GM21423 (cell line): ENCODE results near the gene TBC1D5.

Source experiments
- ATAC-seq: cut with Tn5 transposase; IDR thresholded peaks from one replicate; pipeline ENCODE4 v1.9.1; 2021; ENCODE audit warnings: mild to moderate bottlenecking, moderate library complexity; ENCODE audit not compliant: unreplicated experiment

Gene TBC1D5

DNA sequence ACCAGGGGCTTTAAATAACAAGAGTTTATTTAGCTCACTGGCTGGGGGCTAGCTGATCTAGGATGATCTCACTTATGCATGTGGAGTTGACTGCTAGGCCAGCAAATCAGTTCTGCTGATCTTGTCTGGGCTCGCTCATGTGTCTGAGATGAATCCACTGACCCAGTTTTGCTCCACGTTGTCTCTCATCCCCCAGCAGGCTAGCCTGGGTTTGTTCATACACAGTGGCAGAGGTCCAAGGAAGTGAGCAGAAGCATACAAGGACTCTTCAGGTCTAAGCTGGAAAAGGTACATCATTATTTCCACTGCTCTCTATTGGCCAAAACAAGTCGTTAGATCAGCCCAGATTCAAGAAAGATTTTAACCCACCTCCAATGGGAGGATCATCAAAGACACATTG is 619.7 kb downstream of the TBC1D5 start:
- ATAC-seq = no peak

GRCh38 chr3:17121336-17121735 is 621.1 kb downstream of the TBC1D5 start:
- no peak for ATAC-seq

DNA sequence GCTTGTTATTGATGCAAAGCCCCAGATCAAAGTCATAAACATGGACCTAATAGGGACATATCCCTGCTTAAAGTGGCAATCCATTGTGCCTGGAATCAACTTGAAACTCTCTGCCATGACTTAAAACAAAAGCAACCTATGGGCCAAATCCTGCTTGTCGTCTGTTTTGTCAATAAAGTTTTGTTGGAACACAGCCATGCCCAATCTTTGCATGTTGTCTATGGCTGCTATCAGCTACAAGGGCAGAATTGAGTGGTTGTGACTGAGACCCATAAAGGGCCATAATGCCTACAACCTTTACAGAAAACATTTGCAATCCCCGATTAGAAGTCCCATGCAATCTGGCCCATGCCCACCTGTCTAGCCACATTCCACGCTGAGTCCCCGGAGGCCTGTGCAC is 622.3 kb downstream of the TBC1D5 start:
- ATAC-seq = no peak

- ATAC-seq = no peak
Measured at GRCh38 chr3:17119201-17120072, 623.0 kb downstream of the TBC1D5 start.

- no peak for ATAC-seq
Measured at GRCh38 chr3:17118771-17119170, 623.7 kb downstream of the TBC1D5 start.

- ATAC-seq = no peak
Measured at GRCh38 chr3:17116007-17116600, 626.3 kb downstream of the TBC1D5 start.

- no peak for ATAC-seq
Measured at GRCh38 chr3:17115186-17115585, 627.2 kb downstream of the TBC1D5 start.

GRCh38 chr3:17111586-17111985 is 630.8 kb downstream of the TBC1D5 start:
- ATAC-seq = no peak

GRCh38 chr3:17110660-17111396 is 631.6 kb downstream of the TBC1D5 start:
- no peak for ATAC-seq
